IPS DF 4.7 (cell line): ENCODE results near the gene FOXJ2.
"Not testable (repeated sequence)": the region's sequence is repeated elsewhere in the genome, so short reads cannot be mapped to it uniquely, and the experiment has no call there.

Experiments
- DNase-seq: peaks from one replicate; pipeline ENCODE4 v3.0.0-alpha.2; 2013; ENCODE audit warnings: low spot score; ENCODE audit errors: extremely low read depth

FOXJ2 gene

GRCh38 chr12:8032242-8033152 lies at the start of gene FOXJ2:
FOXJ2 (plus strand) TSS chr12:8032716; CDS start chr12:8039833, 7,117 bp downstream.
- DNase-seq, result no peak

- not testable (repeated sequence) for DNase-seq
Measured at GRCh38 chr12:7983019-7983418, 49.5 kb upstream of the FOXJ2 start.

- not testable (repeated sequence) for DNase-seq
Measured at GRCh38 chr12:7983460-7983859, 49.1 kb upstream of the FOXJ2 start.

- no peak for DNase-seq
Measured at GRCh38 chr12:7984900-7985299, 47.6 kb upstream of the FOXJ2 start.

- DNase-seq, result no peak
Measured at GRCh38 chr12:7985802-7986418, 46.6 kb upstream of the FOXJ2 start.

- no peak for DNase-seq
Measured at GRCh38 chr12:7989827-7990491, 42.6 kb upstream of the FOXJ2 start.

GRCh38 chr12:7991535-7991934 lies 41.0 kb upstream of the FOXJ2 start:
- no peak for DNase-seq

GRCh38 chr12:7994731-7995205 lies 37.7 kb upstream of the FOXJ2 start:
- no peak for DNase-seq

- no peak for DNase-seq
Measured at GRCh38 chr12:7995266-7995963, 37.1 kb upstream of the FOXJ2 start.

- not testable (repeated sequence) for DNase-seq
Measured at GRCh38 chr12:8000827-8001226, 31.7 kb upstream of the FOXJ2 start.

- DNase-seq, result not testable (repeated sequence)
Measured at GRCh38 chr12:8001496-8001895, 31.0 kb upstream of the FOXJ2 start.

GRCh38 chr12:8004897-8005296 lies 27.6 kb upstream of the FOXJ2 start:
- DNase-seq, result not testable (repeated sequence)

GRCh38 chr12:8011331-8011730 lies 21.2 kb upstream of the FOXJ2 start:
- no peak for DNase-seq

GRCh38 chr12:8012651-8013309 lies 19.7 kb upstream of the FOXJ2 start:
- no peak for DNase-seq

- DNase-seq, result no peak
Measured at GRCh38 chr12:8014836-8015235, 17.7 kb upstream of the FOXJ2 start.

GRCh38 chr12:8018213-8018612 lies 14.3 kb upstream of the FOXJ2 start:
- not testable (repeated sequence) for DNase-seq

- no peak for DNase-seq
Measured at GRCh38 chr12:8018666-8019581, 13.6 kb upstream of the FOXJ2 start.

- DNase-seq, result no peak
Measured at GRCh38 chr12:8026291-8026900, 6.1 kb upstream of the FOXJ2 start.

- DNase-seq, result no peak
Measured at GRCh38 chr12:8027856-8028255, 4.7 kb upstream of the FOXJ2 start.
